GM10248 (cell line): ENCODE data around the gene RASSF8.
"Not testable (repeated sequence)": the region's sequence is repeated elsewhere in the genome, so short reads cannot be mapped to it uniquely, and the experiment has no call there.

Experiments used
- CTCF ChIA-PET: fragments of 300-600 bp; sonication (Branson Sonifier 250); formaldehyde crosslinking; extraction: SDS; loops from one replicate; lab custom pipeline; 2021; ENCODE audit warnings: antibody characterized with exemption; lab: Yijun Ruan, JAX
- POLR2A ChIA-PET: fragments of 350-650 bp; sonication (Branson Sonifier 250); formaldehyde crosslinking; extraction: SDS; loops from one replicate; lab custom pipeline; 2020; ENCODE audit warnings: antibody characterized with exemption; lab: Yijun Ruan, JAX
- DNase-seq: peaks from one replicate; pipeline ENCODE4 v3.0.0; 2012; ENCODE audit errors: extremely low spot score
- CTCF ChIP-seq: IDR thresholded peaks from 2 replicates; pipeline ENCODE4 v1.5.1; 2012; ENCODE audit warnings: mild to moderate bottlenecking, low read depth; ENCODE audit errors: extremely low read depth, missing control alignments, control extremely low read depth

The RASSF8 gene

GRCh38 chr12:26047401-26048226, 89.1 kb downstream of the RASSF8 start:
- CTCF ChIA-PET = no interaction called here
- no peak for TF ChIP-seq CTCF
- no peak for DNase-seq
- POLR2A ChIA-PET = no interaction called here

GRCh38 chr12:26052652-26053051, 94.2 kb downstream of the RASSF8 start:
- DNase-seq = no peak
- TF ChIP-seq CTCF = no peak
- ChIA-PET CTCF (no interaction called here), POLR2A (no interaction called here)

GRCh38 chr12:26054383-26054782, 95.9 kb downstream of the RASSF8 start:
- no peak for DNase-seq
- ChIA-PET CTCF (no interaction called here), POLR2A (no interaction called here)
- no peak for TF ChIP-seq CTCF

- ChIA-PET CTCF (interaction anchor here (1.8 kb wide), 1 partner anchor 15 kb away, joined by 7 read pairs; no protein-coding TSS in a partner anchor), POLR2A (no interaction called here)
- no peak for TF ChIP-seq CTCF
- DNase-seq = no peak
Observed at GRCh38 chr12:26055087-26055486, 96.6 kb downstream of the RASSF8 start.

GRCh38 chr12:26056335-26056734, 97.9 kb downstream of the RASSF8 start:
- CTCF ChIA-PET = interaction anchor here (1.8 kb wide), 1 partner anchor 13 kb away, joined by 7 read pairs; no protein-coding TSS in a partner anchor
- POLR2A ChIA-PET = no interaction called here
- DNase-seq = no peak
- no peak for TF ChIP-seq CTCF

- DNase-seq, POLR2A ChIA-PET, CTCF ChIA-PET: not testable (repeated sequence)
Observed at GRCh38 chr12:26057271-26057670, 98.8 kb downstream of the RASSF8 start.

- no peak for TF ChIP-seq CTCF
- POLR2A ChIA-PET = no interaction called here
- peak; percentile 13 for DNase-seq
- CTCF ChIA-PET = interaction anchor here (3.5 kb wide), 1 partner anchor 11 kb away, joined by 11 read pairs; no protein-coding TSS in a partner anchor
Observed at GRCh38 chr12:26058308-26058707, 99.8 kb downstream of the RASSF8 start.
